K562 (cell line): ENCODE results near the gene TXN2. TPM values are rescaled to one million over a fixed set of nuclear protein-coding genes. Genes with fewer than 3 reads are reported as not detected.

Experiments
- FOXK2 ChIP-seq, 2 experiments: fragments of 450-650 bp; IDR thresholded peaks in 1 of 2; conservative IDR thresholded peaks in 1 of 2; 2 replicates each; pipeline ENCODE4 v1.6.1; 2016; ENCODE audit warnings: low read depth in 2 of 2, mild to moderate bottlenecking in 1 of 2
- GABPB1 ChIP-seq: sonication (generic); formaldehyde crosslinking; IDR thresholded peaks from 2 replicates; pipeline ENCODE4 v1.8.0; 2022; ENCODE audit warnings: mild to moderate bottlenecking, missing genetic modification reagents
- NFATC3 ChIP-seq: fragments of 450-650 bp; IDR thresholded peaks from 2 replicates; pipeline ENCODE4 v1.6.1; 2017; ENCODE audit warnings: mild to moderate bottlenecking
- NFE2 ChIP-seq: IDR thresholded peaks from 2 replicates; pipeline ENCODE4 v1.6.1; 2014; ENCODE audit warnings: antibody characterized with exemption, low read depth
- NRF1 ChIP-seq, 2 experiments: fragments of 450-650 bp; IDR thresholded peaks in 1 of 2; conservative IDR thresholded peaks in 1 of 2; 2 replicates each; pipeline ENCODE4 v1.6.1; 2014; ENCODE audit warnings: mild to moderate bottlenecking in 2 of 2
- RBFOX2 ChIP-seq: fragments of 200-400 bp; formaldehyde crosslinking; IDR thresholded peaks from 2 replicates; pipeline ENCODE4 v1.6.1; 2017; ENCODE audit warnings: low read depth, mild to moderate bottlenecking, low read length, moderate library complexity
- ZKSCAN3 ChIP-seq: fragments of 250-450 bp; sonication (Bioruptor Pico); IDR thresholded peaks from 2 replicates; pipeline ENCODE4 v1.4.0; 2020
- ZNF124 ChIP-seq: sonication (generic); formaldehyde crosslinking; IDR thresholded peaks from 2 replicates; pipeline ENCODE4 v1.8.1; 2022; ENCODE audit warnings: missing genetic modification reagents
- ZSCAN32 ChIP-seq: fragments of 450-650 bp; formaldehyde crosslinking; IDR thresholded peaks from 2 replicates; pipeline ENCODE4 v1.4.0; 2020; ENCODE audit warnings: mild to moderate bottlenecking, moderate library complexity
- polyA plus RNA-seq, 8 experiments: library from polyadenylated mRNA; depleted of rRNA in 4 of 8; stranded (reverse) in 5 of 8; unstranded in 3 of 8; fragments of >200 nt; fragmentation: Nextera tagmentation in 2 of 8; fragmentation: Illumina TruSeq in 1 of 8; extraction: Ambion mirVana in 2 of 8; extraction: Trizol in 1 of 8; gene quantifications; 2 replicates each; pipeline versions ENCODE4 v1.2.1 to v1.2.3, GENCODE V29; 2011 to 2014; ENCODE audit warnings: inconsistent platforms in 1 of 8, missing spikeins in 1 of 8
- total RNA-seq, 7 experiments: library from RNA; depleted of rRNA in 6 of 7; stranded (reverse); fragments of >200 nt in 6 of 7; fragmentation: Illumina TruSeq in 2 of 7; extraction: Trizol in 2 of 7; gene quantifications; 2 replicates each; pipeline versions ENCODE4 v1.2.1 to v1.2.3, GENCODE V29; 2011 to 2021; ENCODE audit warnings: low replicate concordance in 1 of 7
- TF ChIP-seq, protein P1 (sequence below), 2 experiments: fragments of 450-650 bp in 1 of 2; IDR thresholded peaks; 2 replicates each; pipeline ENCODE4 v1.6.1; 2011 to 2017; ENCODE audit warnings: low read depth in 2 of 2, antibody characterized with exemption in 1 of 2, borderline replicate concordance in 1 of 2, low read length in 1 of 2, mild to moderate bottlenecking in 1 of 2, mixed read lengths in 1 of 2; ENCODE audit not compliant: control insufficient read depth in 1 of 2
- TF ChIP-seq, protein P2 (sequence below): sonication (generic); formaldehyde crosslinking; IDR thresholded peaks from 2 replicates; pipeline ENCODE4 v1.8.0; 2022; ENCODE audit warnings: mild to moderate bottlenecking, missing genetic modification reagents
- TF ChIP-seq, protein P3 (sequence below): fragments of 250-450 bp; sonication (Bioruptor Pico); IDR thresholded peaks from 2 replicates; pipeline ENCODE4 v1.8.0; 2022; ENCODE audit warnings: moderate library complexity, mild to moderate bottlenecking, inconsistent platforms
- TF ChIP-seq, protein P4 (sequence below): fragments of 250-450 bp; sonication (Bioruptor Pico); IDR thresholded peaks from 2 replicates; pipeline ENCODE4 v1.5.0; 2020; ENCODE audit warnings: mild to moderate bottlenecking, borderline replicate concordance
- TF ChIP-seq, protein P5 (sequence below): fragments of 250-450 bp; sonication (Bioruptor Pico); IDR thresholded peaks from 2 replicates; pipeline ENCODE4 v1.5.0; 2022; ENCODE audit warnings: mild to moderate bottlenecking

Gene TXN2
- total and polyA plus RNA-seq, 9 of the 15 experiments (the other 6 are each of a cell fraction or from before 2014, with no cell fraction given), result 48.5 to 399 (median 118) TPM

DNA sequence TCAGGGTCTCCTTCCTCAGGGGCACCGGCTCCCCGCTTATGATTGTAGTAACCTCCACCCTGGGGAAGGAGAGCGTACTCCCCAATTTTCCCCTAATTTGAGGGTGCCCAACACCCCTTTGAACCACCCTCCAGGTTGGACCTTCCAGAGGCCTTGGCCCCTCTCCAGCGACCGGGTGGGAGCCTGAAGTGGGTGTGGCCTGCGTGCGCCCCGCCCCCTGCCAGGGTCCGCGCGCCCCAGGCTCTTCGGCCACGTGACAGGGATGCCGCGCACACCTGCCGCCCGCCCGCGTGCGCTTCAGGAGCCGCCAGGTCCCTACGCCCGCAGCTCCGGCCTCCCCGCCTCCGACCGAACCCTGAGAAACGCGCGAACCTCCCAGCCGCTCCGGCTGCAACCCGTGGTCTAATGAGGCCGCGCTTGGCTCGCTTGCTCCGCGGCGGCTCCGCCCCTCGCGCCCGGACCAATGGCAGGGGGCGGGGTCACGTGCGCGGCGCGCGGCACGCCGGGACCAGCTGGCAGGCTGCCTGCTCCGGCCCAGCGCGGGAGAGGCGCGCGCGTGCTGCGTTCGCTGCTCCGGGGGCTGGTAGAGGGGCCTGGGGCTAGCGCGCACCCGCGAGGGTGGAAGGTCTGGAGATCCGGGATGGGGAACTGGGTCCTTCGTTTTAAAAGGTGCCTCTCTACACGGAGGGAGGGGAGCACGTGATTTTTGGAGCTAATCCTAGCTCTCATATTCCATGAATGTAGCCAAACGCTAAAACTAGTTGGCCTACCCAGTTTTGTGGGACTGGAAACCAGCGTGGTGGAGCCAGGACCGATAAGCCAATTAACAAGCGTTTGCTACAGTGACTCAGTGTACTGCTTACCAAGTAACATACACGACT is 25.4 kb upstream of the TXN2 start, which contains the start of gene FOXRED2 (continued):
- TF ChIP-seq, protein P1, sequence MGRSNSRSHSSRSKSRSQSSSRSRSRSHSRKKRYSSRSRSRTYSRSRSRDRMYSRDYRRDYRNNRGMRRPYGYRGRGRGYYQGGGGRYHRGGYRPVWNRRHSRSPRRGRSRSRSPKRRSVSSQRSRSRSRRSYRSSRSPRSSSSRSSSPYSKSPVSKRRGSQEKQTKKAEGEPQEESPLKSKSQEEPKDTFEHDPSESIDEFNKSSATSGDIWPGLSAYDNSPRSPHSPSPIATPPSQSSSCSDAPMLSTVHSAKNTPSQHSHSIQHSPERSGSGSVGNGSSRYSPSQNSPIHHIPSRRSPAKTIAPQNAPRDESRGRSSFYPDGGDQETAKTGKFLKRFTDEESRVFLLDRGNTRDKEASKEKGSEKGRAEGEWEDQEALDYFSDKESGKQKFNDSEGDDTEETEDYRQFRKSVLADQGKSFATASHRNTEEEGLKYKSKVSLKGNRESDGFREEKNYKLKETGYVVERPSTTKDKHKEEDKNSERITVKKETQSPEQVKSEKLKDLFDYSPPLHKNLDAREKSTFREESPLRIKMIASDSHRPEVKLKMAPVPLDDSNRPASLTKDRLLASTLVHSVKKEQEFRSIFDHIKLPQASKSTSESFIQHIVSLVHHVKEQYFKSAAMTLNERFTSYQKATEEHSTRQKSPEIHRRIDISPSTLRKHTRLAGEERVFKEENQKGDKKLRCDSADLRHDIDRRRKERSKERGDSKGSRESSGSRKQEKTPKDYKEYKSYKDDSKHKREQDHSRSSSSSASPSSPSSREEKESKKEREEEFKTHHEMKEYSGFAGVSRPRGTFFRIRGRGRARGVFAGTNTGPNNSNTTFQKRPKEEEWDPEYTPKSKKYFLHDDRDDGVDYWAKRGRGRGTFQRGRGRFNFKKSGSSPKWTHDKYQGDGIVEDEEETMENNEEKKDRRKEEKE (IDR thresholded peaks at IDR 0.05; ENCODE audit: borderline replicate concordance in 1 of 2, control insufficient read depth in 1 of 2, low read depth in 2 of 2, low read length in 1 of 2), result no peak
- TF ChIP-seq, protein P2, sequence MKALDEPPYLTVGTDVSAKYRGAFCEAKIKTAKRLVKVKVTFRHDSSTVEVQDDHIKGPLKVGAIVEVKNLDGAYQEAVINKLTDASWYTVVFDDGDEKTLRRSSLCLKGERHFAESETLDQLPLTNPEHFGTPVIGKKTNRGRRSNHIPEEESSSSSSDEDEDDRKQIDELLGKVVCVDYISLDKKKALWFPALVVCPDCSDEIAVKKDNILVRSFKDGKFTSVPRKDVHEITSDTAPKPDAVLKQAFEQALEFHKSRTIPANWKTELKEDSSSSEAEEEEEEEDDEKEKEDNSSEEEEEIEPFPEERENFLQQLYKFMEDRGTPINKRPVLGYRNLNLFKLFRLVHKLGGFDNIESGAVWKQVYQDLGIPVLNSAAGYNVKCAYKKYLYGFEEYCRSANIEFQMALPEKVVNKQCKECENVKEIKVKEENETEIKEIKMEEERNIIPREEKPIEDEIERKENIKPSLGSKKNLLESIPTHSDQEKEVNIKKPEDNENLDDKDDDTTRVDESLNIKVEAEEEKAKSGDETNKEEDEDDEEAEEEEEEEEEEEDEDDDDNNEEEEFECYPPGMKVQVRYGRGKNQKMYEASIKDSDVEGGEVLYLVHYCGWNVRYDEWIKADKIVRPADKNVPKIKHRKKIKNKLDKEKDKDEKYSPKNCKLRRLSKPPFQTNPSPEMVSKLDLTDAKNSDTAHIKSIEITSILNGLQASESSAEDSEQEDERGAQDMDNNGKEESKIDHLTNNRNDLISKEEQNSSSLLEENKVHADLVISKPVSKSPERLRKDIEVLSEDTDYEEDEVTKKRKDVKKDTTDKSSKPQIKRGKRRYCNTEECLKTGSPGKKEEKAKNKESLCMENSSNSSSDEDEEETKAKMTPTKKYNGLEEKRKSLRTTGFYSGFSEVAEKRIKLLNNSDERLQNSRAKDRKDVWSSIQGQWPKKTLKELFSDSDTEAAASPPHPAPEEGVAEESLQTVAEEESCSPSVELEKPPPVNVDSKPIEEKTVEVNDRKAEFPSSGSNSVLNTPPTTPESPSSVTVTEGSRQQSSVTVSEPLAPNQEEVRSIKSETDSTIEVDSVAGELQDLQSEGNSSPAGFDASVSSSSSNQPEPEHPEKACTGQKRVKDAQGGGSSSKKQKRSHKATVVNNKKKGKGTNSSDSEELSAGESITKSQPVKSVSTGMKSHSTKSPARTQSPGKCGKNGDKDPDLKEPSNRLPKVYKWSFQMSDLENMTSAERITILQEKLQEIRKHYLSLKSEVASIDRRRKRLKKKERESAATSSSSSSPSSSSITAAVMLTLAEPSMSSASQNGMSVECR (CRISPR knock-in tag), result peak; percentile 94
- TF ChIP-seq FOXK2 (conservative IDR thresholded peaks at IDR 0.05 in 1 of 2, IDR thresholded peaks at IDR 0.05 in 1 of 2; ENCODE audit: low read depth in 2 of 2), result 0 out of 4 replicates have a peak, but pooled peaks of 1 of the 2 experiments have one; percentile 36
- TF ChIP-seq GABPB1 (CRISPR knock-in tag), result peak; percentile 73
- TF ChIP-seq NFATC3, result no peak
- no peak for TF ChIP-seq NFE2
- peak; percentile 94 for TF ChIP-seq RBFOX2
- TF ChIP-seq NRF1 (conservative IDR thresholded peaks at IDR 0.05 in 1 of 2, IDR thresholded peaks at IDR 0.05 in 1 of 2), result peak; percentile 87 to 89
- TF ChIP-seq, protein P3, sequence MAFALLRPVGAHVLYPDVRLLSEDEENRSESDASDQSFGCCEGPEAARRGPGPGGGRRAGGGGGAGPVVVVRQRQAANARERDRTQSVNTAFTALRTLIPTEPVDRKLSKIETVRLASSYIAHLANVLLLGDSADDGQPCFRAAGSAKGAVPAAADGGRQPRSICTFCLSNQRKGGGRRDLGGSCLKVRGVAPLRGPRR (CRISPR knock-in tag), result no peak
- TF ChIP-seq ZSCAN32 (CRISPR knock-in tag), result no peak
- TF ChIP-seq, protein P4, sequence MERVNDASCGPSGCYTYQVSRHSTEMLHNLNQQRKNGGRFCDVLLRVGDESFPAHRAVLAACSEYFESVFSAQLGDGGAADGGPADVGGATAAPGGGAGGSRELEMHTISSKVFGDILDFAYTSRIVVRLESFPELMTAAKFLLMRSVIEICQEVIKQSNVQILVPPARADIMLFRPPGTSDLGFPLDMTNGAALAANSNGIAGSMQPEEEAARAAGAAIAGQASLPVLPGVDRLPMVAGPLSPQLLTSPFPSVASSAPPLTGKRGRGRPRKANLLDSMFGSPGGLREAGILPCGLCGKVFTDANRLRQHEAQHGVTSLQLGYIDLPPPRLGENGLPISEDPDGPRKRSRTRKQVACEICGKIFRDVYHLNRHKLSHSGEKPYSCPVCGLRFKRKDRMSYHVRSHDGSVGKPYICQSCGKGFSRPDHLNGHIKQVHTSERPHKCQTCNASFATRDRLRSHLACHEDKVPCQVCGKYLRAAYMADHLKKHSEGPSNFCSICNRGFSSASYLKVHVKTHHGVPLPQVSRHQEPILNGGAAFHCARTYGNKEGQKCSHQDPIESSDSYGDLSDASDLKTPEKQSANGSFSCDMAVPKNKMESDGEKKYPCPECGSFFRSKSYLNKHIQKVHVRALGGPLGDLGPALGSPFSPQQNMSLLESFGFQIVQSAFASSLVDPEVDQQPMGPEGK (CRISPR knock-in tag), result no peak
- TF ChIP-seq ZNF124 (CRISPR knock-in tag), result no peak
- TF ChIP-seq, protein P5, sequence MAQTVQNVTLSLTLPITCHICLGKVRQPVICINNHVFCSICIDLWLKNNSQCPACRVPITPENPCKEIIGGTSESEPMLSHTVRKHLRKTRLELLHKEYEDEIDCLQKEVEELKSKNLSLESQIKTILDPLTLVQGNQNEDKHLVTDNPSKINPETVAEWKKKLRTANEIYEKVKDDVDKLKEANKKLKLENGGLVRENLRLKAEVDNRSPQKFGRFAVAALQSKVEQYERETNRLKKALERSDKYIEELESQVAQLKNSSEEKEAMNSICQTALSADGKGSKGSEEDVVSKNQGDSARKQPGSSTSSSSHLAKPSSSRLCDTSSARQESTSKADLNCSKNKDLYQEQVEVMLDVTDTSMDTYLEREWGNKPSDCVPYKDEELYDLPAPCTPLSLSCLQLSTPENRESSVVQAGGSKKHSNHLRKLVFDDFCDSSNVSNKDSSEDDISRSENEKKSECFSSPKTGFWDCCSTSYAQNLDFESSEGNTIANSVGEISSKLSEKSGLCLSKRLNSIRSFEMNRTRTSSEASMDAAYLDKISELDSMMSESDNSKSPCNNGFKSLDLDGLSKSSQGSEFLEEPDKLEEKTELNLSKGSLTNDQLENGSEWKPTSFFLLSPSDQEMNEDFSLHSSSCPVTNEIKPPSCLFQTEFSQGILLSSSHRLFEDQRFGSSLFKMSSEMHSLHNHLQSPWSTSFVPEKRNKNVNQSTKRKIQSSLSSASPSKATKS (CRISPR knock-in tag), result no peak
- TF ChIP-seq ZKSCAN3 (CRISPR knock-in tag), result no peak
